DND-41 (cell line): ENCODE measurements around the gene RFTN1.

Experiments used
- ATAC-seq: fragments of 200-7000 bp; cut with Tn5 transposase; 3 replicates; pipeline ENCODE4 v1.9.1; 2021; ENCODE audit warnings: low read depth; ENCODE audit not compliant: insufficient read depth
- DNase-seq: peaks from one replicate; pipeline ENCODE4 v3.0.0-alpha.2; 2020
- H2AFZ ChIP-seq: 2 replicates; pipeline ENCODE4 v1.6.0; 2012; ENCODE audit warnings: low read depth, low read length
- H3K27ac ChIP-seq: 2 replicates; pipeline ENCODE4 v1.5.1; 2012; ENCODE audit warnings: low read length, inconsistent platforms
- H3K27me3 ChIP-seq: fragments of 200-600 bp; sonication (generic); 2 replicates; pipeline ENCODE4 v1.6.0; 2012; ENCODE audit warnings: low read length, mild to moderate bottlenecking, inconsistent platforms; ENCODE audit not compliant: insufficient read depth, poor library complexity
- H3K36me3 ChIP-seq: 2 replicates; pipeline ENCODE4 v1.5.1; 2012; ENCODE audit warnings: low read length, inconsistent platforms; ENCODE audit not compliant: insufficient read depth
- H3K4me1 ChIP-seq: 2 replicates; pipeline ENCODE4 v1.5.1; 2012; ENCODE audit warnings: mild to moderate bottlenecking, low read length; ENCODE audit not compliant: insufficient read depth
- H3K4me2 ChIP-seq: 2 replicates; pipeline ENCODE4 v1.6.0; 2012; ENCODE audit warnings: mild to moderate bottlenecking, moderate library complexity, low read length, inconsistent platforms; ENCODE audit not compliant: insufficient read depth
- H3K4me3 ChIP-seq, 2 experiments: fragments of 200-600 bp in 1 of 2; shearing (Covaris generic) in 1 of 2; 2 replicates each; pipeline ENCODE4 v1.5.1; 2012 to 2016; ENCODE audit warnings: inconsistent platforms in 2 of 2, low read length in 2 of 2, mild to moderate bottlenecking in 2 of 2, low read depth in 1 of 2, moderate library complexity in 1 of 2
- H3K79me2 ChIP-seq: 2 replicates; pipeline ENCODE4 v1.6.0; 2012; ENCODE audit warnings: low read length, inconsistent platforms; ENCODE audit not compliant: insufficient read depth
- H3K9ac ChIP-seq: 2 replicates; pipeline ENCODE4 v1.6.0; 2012; ENCODE audit warnings: low read depth, mild to moderate bottlenecking, inconsistent platforms, low read length, moderate library complexity
- H3K9me3 ChIP-seq: 2 replicates; pipeline ENCODE4 v1.5.1; 2012; ENCODE audit warnings: low read length, moderate library complexity, mild to moderate bottlenecking, inconsistent platforms; ENCODE audit not compliant: insufficient read depth, severe bottlenecking
- H4K20me1 ChIP-seq: 2 replicates; pipeline ENCODE4 v1.6.0; 2012; ENCODE audit warnings: low read length; ENCODE audit not compliant: insufficient read depth
- CTCF ChIP-seq: IDR thresholded peaks from 2 replicates; pipeline ENCODE4 v1.5.1; 2012; ENCODE audit warnings: borderline replicate concordance, low read length, moderate library complexity, mild to moderate bottlenecking; ENCODE audit not compliant: poor library complexity, severe bottlenecking; ENCODE audit errors: extremely low read depth
- EZH2 ChIP-seq: IDR thresholded peaks from 3 replicates; pipeline ENCODE4 v1.6.1; 2012; ENCODE audit warnings: borderline replicate concordance, low read depth, mild to moderate bottlenecking, moderate library complexity, low read length, inconsistent platforms; ENCODE audit not compliant: severe bottlenecking

RFTN1 gene

DNA sequence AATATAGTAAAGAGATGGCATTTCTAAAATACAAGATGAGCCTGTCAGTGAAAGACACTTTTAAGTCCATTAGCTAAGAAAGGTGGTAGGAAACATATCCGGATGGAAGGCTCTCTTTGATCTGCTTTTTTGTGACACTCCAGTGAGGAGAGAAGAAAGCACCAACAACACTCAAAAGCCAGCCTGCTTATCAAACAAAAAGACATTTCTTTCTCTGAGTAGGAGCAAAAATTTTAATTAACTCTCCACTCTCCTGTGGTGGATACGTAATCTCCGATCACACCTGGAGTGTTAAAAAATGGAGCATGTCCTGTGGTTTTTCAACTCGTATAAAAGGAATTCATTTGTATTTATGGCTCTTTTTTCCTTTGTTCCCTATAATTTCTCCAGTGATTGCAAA is 183.1 kb downstream of the RFTN1 start:
- DNase-seq (no peak), ATAC-seq (no peak)
- no peak for TF ChIP-seq CTCF
- no peak for TF ChIP-seq EZH2
- no peaks in the 10 kb centered on the region for H3K27me3 ChIP-seq
- H3K36me3 ChIP-seq: peaks cover 81% of the 10 kb centered on the region
- no peaks in the 10 kb centered on the region for H4K20me1 ChIP-seq
- H3K4me2 ChIP-seq: no peak overlapping the region
- peaks cover 10% of the 10 kb centered on the region for H3K9me3 ChIP-seq
- H3K9ac ChIP-seq: no peak overlapping the region
- no peak overlapping the region for H3K27ac ChIP-seq
- no peaks in the 10 kb centered on the region for H3K4me1 ChIP-seq
- no peak overlapping the region for H3K4me3 ChIP-seq
- H3K79me2 ChIP-seq: peaks cover 47% of the 10 kb centered on the region
- no peak overlapping the region for H2AFZ ChIP-seq

- DNase-seq (no peak), ATAC-seq (peak; percentile 21; the same call in 2 of the 3 replicates)
- H2AFZ ChIP-seq: no peak overlapping the region
- H3K4me3 ChIP-seq: no peak overlapping the region
- H3K79me2 ChIP-seq: peaks cover 47% of the 10 kb centered on the region
- no peaks in the 10 kb centered on the region for H3K4me1 ChIP-seq
- no peaks in the 10 kb centered on the region for H3K27me3 ChIP-seq
- no peaks in the 10 kb centered on the region for H4K20me1 ChIP-seq
- no peak for TF ChIP-seq EZH2
- no peak for TF ChIP-seq CTCF
- 0 out of 2 replicates have a peak overlapping the region, but pooled peaks have one; percentile 21 for H3K27ac ChIP-seq
- H3K9ac ChIP-seq: no peak overlapping the region
- H3K4me2 ChIP-seq: no peak overlapping the region
- peaks cover 80% of the 10 kb centered on the region for H3K36me3 ChIP-seq
- H3K9me3 ChIP-seq: peaks cover 10% of the 10 kb centered on the region
These were observed 183.7 kb downstream of the RFTN1 start for GRCh38 chr3:16329826-16330129.

DNA sequence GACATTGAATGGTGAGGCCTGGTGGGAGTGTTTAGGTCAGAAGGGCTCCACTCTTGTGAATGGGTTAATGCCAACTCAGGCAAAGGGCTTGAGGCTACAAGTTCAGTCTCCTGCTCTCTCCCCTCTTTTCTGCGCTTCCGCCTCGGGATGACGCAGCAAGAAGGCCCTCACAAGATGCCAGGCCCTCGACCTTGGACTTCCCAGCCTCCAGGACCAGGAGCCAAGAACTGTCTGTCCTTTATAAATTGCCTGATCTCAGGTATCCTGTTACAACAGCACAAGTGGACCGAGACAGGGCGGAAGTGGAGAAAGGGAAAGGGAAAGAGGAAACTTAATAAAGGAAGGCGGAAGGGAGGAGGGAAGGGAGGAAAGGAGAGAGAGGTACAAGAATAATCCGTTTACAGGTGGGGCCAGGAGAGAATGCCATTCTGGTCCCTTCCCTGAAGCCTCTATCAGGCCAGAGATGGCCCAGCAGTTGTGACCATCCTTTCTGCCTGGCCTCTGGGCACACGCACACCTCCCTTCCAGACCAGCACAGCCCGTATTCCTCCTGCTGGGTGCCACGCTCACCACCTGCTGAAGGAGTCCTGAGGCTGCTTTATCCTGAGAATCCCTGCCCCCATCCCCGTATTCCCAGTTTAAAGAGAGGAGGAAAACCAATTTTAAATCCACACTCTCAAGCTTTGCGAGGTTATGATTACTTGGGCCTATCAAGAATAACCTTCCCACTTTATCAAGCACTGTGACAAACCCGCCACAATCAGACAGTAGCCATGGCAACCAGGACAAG is 184.3 kb downstream of the RFTN1 start:
- Histone ChIP-seq H3K4me2 (no peak overlapping the region), H3K36me3 (peaks cover 76% of the 10 kb centered on the region)
- 0 out of 3 replicates have a peak, but pooled peaks have one; percentile 17 for ATAC-seq

More for the DNA sequence above, 184.3 kb downstream of the RFTN1 start:
- Histone ChIP-seq H3K9me3 (peaks cover 10% of the 10 kb centered on the region), H3K4me1 (no peaks in the 10 kb centered on the region), H4K20me1 (no peaks in the 10 kb centered on the region), H3K4me3 (no peak overlapping the region), H3K79me2 (peaks cover 42% of the 10 kb centered on the region), H3K9ac (no peak overlapping the region), H3K27me3 (no peaks in the 10 kb centered on the region), H2AFZ (no peak overlapping the region), H3K27ac (peak overlapping the region; percentile 18)
- TF ChIP-seq EZH2 (no peak), CTCF (no peak)
- DNase-seq: no peak
